ENCODE measurements around the gene RAD18. TPM values are rescaled to one million over a fixed set of nuclear protein-coding genes. Genes with fewer than 3 reads are reported as not detected.

RAD18 gene
- total RNA-seq, 1 donor from 2014 or later, result 3.2 TPM

DNA sequence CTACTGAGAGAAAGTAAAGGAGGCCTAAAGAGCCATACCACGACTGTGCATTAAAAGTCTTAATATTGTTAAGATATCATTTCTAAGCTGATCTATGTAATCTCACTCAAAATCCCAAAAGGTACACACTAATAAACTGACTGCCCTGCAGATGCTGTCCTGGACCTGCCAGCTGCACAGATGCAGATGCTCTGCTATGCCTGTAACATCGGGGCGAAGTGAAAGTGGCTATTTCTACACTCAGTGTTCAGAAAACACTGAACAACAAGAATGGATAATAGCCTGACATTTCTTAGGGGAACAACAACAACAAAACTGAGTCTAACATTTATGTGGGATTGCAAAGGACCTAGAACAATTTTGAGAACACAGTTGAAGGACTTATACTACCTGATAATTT lies 31.9 kb downstream of the RAD18 start:
- DNase-seq (ENCODE audit: low spot score), result no peak
- intact Hi-C loops (cut with DNase I), result no loop called here

DNA sequence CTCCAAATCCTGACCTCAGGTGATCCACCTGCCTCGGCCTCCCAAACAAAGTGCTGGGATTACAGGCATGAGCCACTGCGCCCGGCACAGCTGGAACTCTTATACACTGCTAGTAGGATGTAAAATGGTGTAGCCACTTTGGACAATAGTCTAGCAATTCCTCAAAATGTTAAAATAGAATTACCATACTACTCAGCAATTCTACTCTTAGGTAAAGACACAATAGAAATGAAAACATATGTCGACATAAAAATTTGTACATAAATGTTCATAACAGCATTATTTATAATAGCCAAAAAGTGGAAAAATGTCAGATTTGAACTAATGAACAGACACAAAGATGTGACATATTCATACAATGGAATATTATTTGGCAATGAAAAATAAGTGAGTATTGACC lies 33.4 kb downstream of the RAD18 start:
- intact Hi-C loops (cut with DNase I), result no loop called here

DNA sequence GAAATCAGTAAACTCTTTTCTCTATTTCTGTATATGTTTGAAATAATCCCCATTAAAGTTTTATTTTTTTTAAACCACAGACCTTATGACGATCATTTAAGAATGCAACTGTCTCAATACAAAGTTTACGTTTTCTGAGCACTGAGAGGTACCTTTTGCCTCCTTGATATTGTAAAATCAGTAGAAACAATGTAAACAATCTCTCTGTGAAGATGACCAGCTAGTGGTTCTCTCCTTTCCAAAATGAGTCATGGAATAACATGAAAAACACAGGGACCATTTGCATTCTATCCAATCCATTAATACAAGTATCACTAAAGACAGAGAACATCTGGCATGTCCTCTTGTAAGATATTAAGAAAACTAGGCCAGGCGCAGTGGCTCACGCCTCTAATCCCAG lies 48.8 kb downstream of the RAD18 start:
- DNase-seq (ENCODE audit: low spot score), result no peak

More for the DNA sequence above, 33.4 kb downstream of the RAD18 start:
- DNase-seq (ENCODE audit: low spot score), result no peak

DNA sequence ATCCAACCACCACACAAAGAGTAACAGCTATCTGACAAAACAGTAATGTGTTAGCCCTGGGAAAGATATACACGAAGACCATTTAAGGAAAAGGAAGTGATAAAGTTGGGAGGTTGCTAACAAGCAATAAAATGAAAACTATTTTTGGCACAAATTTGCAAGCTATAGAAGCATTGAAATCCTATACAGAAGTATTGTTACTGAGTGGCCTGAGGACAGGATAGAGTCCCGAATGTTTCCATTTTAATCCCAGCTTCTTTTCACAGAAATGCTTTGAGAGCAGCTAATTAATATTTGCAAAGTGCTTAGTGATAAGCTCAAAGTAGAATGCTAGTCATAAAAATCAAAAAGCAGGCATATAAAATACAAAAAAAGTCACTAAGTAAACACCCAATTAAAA lies 51.5 kb downstream of the RAD18 start:
- intact Hi-C loops (cut with DNase I), result no loop called here
- no peak for DNase-seq (ENCODE audit: low spot score)

More for the DNA sequence above, 48.8 kb downstream of the RAD18 start:
- intact Hi-C loops (cut with DNase I), result no loop called here

DNA sequence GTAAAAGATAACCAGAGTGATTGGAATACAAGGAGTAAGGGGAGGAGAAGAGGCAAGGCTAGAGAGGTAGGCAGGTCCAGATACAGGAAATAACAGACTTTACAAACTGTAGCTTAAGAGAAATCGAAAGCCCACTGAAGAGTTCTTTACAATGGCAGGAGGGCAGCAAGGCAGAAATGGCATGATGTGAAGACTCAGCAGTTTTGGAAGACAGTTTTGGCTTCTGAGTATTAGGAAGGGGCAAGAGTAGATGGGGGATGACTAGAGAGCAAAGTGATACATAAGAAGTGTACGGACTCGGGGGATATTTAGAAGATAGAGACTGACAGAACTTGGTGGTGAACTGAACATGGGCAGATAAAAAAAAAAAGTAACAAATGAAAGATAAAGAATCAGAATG lies 54.1 kb downstream of the RAD18 start:
- intact Hi-C loops (cut with DNase I), result no loop called here
- DNase-seq (ENCODE audit: low spot score), result no peak

DNA sequence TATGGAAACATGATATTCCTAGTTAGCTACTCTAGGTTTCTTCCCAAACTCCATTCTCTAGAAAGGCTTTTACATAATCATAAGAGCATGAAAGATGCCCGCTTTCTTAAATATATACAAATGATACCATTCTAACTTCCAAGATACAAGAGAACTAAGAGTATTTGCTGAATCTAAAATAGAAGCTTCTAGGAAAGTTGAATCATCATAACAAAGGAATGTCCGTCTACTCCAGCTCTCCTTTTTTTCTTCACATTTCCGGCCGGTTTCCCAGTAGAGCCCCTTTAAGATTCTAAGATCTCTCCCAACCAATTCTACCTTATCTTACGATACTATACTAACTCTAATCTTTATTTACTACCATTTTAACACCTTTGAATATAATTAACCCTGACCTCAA lies 60.1 kb downstream of the RAD18 start:
- no peak for DNase-seq (ENCODE audit: low spot score)
- intact Hi-C loops (cut with DNase I), result no loop called here

DNA sequence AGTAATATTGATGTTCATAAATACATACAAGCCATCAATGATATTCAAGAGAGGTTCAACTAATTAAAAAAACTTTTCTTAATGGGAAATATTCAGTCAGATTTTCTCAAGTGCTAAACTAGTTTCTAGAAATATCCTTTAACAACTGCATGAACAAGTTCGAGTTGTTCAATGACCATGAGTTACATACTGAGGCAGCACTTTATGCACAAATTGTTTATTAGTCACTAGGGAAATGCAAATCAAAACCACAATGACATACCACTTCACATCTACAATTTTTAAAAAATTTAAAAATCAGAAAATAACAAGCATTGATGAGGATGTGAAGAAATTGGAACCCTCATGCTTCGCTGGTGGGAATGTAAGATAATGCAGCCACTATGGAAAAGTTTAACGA lies 62.4 kb downstream of the RAD18 start:
- intact Hi-C loops (cut with DNase I), result no loop called here

DNA sequence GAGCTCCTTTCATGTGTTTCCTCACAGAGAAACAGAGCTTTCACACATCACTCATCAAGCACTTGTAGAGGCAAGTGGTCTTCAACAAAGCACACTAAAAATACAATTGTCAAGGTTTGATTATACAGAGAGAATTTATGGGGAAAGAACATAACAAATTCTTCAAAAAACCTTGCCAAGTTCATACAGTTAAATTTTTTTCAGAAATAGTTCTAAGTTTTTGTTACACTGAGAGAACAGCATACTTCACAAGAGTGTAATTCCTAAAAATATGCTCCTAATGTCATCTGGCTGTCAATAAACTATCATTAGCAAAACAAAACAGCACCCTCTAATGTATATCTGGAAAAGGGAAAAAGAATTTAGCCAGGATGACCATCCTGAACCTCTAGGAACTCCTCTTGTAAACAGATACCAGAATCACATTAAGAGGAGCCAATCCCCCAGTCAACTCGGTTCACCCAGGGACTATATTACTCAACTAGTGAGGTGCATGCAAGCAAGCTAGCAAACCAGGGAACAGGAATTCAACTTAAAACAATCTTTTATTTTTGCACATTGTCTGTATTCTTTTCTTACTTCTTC lies 63.3 kb downstream of the RAD18 start:
- intact Hi-C loops (cut with DNase I), result no loop called here
- DNase-seq (ENCODE audit: low spot score), result no peak

More for the DNA sequence above, 62.4 kb downstream of the RAD18 start:
- no peak for DNase-seq (ENCODE audit: low spot score)

DNA sequence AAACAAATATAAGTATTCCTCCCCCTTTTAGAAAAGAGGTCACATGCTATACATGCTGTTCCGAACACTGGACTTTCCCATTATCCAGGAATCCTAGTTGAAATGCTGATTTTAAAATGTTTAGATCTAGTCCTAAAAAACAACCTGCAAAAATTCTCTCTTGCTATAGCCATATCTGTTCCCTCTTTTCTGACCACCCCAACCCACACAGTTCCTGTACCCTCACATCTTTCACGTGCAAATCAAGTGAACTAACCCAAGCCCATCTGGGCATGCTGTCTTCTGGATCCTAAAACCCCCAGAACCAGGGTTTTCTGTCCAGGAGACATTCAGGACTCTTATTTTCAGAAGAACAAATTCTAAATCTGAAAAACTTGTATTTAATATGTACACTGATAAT lies 67.4 kb downstream of the RAD18 start:
- intact Hi-C loops (cut with DNase I), result no loop called here
- DNase-seq (ENCODE audit: low spot score), result no peak

DNA sequence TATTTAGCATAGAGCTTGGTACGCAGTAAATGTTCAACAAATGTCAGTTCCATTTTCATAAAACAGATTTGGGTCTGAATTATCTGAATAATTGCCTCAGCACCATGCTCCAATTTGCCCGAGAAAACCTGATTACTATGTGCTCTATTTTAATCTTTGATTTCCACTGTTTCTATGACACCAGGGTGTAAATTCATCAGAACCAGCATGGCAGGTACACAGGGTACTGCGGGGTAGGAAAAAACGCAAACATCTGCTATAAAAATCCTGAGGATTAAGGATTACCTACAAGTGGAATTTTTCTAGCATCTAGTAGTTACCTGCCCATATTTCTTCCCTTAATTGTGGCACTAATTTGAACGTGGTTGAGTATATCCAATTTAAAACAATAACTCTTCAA lies 70.3 kb downstream of the RAD18 start:
- no peak for DNase-seq (ENCODE audit: low spot score)
- intact Hi-C loops (cut with DNase I), result no loop called here

DNA sequence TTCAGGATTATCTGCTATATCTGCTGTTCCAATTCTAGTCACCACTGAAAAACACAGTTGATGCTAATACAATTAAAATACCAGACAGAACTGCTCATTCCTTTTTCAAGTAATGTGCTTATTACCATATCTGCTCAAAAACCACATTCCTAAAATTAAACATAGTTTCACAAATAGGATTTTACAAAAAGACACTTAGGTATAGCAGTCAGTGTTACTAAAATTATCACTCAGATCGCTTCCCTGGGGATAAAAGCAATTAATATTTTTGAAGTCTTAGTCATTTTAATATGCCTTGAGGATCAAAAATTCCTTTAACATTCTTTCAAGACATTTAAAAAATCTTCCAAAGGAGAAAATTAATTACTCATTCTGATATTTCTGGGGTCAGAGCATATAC lies 71.5 kb downstream of the RAD18 start:
- intact Hi-C loops (cut with DNase I), result no loop called here

DNA sequence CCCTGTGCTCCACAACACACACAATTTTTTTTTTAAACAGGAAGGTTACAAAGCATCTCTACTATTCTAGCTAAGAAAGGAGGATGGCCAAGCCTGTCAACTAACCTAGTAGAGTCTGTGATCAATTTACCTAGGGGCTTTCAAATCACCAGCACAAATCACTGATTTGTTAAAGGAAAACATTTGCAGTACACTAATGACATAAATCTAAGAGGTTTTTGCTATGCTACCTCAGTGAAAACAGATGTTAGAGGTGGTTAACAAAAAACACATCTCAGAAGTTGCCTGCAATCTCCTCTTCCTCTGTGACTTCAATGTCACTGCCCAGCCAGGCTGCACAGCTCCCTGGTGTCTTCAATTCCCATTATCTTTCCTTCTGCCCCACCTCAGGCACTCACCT lies 72.0 kb downstream of the RAD18 start:
- DNase-seq (ENCODE audit: low spot score), result no peak
- intact Hi-C loops (cut with DNase I), result no loop called here

More for the DNA sequence above, 71.5 kb downstream of the RAD18 start:
- no peak for DNase-seq (ENCODE audit: low spot score)

DNA sequence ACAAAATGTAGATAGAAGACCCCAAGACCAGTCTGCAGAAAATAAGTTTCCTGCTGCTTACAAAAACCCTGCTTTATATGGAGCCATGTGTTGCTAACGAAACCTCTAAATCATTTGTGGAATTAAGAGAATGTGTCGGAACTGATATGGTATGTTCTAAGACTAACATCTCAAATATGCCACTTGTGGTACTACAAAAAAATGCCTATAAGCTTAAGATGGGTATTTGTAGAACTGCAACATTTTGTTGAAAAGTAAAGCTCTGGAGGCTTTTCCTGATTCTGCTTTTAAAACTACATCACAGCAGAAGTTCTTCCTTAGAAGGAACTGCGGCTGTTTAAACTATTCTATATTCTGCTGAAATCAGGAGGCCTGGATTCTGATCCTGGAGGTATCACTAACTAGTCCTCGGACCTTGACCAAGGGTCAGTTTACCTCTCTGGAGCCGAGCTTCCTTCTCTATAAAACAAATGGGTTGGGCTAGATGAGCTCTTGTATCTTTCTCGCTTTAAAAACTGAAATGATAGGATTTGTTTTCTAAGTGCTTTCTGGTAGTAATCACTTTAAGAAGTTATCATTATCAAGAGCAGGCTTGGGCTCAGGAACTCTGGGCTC lies 74.9 kb downstream of the RAD18 start:
- intact Hi-C loops (cut with DNase I), result no loop called here
- DNase-seq (ENCODE audit: low spot score), result no peak

DNA sequence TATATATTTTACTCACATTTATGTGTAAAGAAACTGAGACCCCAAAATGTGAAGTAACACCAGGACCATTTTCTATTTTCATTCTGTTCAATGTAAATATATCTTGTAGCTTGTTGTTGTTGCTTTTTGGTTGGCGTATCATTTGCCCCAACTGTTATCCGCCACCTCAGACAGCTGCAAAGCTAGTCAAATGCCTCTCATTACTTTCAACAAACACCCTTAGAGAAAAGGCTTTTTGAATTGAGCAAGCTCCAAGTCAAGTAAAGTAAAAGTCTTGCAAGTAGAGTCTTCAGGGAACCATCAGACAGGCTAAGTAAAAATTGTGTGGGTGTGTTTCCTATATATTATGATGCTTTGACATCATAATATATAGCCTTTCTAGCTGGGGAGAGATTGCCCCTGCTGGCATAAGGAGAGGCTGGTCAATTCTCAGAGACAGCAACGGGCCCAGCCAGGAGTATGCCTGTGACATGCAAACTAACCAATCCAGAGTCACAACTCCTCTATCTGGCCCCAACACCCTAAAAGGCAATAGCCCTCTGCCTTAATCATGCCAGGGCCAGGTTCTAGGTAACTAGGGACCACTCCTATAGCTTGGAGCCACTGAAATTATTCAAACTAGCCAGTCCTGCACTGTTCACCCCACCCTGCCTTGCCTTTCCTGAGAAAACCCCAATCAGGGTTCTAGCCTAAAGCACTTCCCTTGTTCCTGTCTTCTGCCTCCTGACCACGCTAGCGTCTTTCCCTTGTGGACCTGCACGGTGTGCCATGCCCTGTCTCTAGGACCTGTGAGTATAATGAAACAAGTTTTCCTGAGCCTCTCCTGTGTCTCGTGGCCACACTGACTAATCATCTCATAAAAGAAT lies 75.6 kb downstream of the RAD18 start:
- intact Hi-C loops (cut with DNase I), result no loop called here
- DNase-seq (ENCODE audit: low spot score), result no peak

DNA sequence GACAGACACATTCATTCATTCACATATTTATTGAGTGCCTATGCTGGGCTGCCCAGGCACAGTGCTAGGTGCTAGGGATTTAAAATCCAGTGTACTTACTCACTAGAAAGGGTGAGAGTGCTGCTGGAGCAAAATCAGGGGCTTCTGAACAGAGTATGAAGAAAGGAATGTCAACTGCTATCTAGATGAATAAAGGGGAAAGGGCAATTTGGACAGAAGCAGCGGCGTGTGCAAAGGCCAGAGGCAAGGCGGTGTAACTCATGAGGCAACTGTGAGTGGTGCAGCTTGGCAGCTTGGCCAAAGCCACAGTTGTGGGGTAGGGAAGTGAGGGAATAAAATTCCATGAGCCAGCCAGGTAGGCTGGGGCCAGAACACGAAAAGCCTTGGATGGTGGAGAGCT lies 76.7 kb downstream of the RAD18 start:
- DNase-seq (ENCODE audit: low spot score), result no peak
- intact Hi-C loops (cut with DNase I), result no loop called here

DNA sequence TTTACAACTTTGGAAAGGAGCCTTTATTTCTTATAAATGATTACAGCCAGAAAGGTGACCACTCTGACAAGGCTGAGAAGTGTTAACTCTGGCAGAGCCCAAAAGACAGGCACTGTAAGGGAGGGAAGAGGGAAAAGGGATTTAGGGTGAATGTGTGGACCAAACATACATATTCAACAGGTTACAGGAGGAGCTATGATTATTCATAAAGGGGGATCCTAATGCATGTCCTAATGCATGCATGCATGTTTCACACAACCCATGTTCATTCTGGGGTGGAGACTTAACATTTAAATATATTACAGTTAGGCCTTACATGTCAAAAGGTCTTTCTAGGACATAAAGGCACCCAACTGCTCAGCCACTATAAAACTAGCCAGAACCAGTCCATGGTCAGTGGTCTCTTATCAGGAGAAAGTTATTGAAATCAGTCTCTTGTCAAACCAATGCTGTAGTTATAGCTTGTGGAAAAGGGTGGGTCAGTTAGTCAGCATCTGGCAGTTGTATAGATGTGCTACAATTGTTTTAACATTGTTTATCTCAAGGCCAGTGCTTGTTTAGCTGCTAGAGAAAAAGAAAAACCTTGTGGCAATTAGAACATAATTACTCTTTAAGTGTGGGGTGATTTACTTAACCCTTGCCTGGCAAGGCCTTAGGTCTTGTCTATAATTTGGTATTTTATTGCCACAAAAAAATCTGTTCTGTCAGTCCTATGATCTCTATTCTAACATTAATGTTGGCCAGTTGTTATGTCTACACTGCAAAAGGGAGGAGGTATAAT lies 77.5 kb downstream of the RAD18 start:
- intact Hi-C loops (cut with DNase I), result no loop called here
- DNase-seq (ENCODE audit: low spot score), result no peak

DNA sequence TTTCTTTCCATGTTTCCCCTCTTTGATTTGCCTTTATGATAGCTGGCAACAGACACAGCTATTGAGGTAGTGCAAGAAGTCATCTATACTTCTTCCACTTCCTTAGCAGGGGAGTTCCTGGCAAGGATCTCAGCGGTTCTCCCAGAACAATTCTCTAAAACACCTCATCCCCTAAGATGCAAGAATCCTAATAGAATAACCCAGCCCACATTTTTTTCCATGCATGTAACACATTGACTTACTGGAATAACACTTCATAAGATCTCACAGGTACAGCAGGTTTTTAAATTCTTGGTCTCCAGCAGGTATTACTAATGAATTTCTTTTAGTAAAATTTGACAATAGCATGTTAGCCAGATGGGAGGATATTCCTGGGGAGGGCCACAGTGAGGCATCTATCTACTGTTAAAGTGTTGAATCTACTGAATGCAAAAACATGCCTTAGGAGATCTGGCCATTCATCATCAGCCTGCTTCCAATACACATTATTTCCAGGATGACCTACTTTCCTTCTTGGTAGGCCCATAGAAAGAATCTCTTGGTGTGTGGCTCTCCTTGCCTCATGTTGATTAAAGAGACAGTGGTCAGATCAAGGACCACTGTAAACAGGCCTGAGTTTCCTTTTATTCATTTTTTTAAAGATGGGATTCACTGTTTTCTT lies 78.5 kb downstream of the RAD18 start:
- intact Hi-C loops (cut with DNase I), result no loop called here
- DNase-seq (ENCODE audit: low spot score), result no peak

DNA sequence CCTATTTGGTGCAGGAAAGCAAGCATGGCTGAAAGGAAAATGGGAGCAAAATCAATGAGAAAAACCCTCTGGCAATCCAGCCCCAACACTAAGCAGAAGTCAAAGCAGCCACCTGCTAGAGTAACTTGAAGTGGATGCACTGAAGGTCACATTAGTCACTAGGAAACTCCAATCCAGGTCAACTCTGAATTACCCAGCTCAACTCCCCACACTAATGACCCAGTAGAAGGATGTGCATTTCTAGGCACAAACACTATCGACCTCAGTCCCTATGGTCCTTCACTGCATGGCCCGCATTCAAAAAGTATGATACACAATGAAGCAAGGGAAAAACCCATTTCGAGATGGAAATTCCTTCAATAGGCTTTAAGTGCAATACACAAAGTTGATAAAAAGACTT lies 80.6 kb downstream of the RAD18 start:
- intact Hi-C loops (cut with DNase I), result no loop called here
- DNase-seq (ENCODE audit: low spot score), result no peak

DNA sequence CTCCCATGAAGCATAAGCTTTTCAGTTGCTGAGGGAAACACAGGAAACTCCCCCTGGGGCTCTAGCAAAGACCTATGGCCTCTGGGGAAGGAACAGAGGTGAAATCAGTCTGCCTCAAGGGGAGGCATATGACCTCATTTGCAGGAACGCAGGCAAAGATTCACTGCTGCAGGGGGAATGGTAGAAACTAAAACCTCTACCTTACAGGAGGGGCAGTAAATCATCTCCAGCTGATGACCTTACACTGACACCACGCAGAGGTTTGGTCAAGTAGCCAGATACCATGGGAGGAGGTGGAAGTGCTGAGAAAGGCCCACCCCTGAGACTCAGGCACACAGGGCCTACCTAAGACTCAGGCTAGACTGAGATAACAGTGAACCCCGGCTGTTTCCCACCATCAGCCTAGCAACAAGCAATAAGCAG lies 81.1 kb downstream of the RAD18 start:
- intact Hi-C loops (cut with DNase I), result no loop called here
- no peak for DNase-seq (ENCODE audit: low spot score)

All from cardiac septum (tissue), 1 donor.